Smooth muscle cell (in vitro differentiated cells): Measurements from ENCODE around the gene F3. TPM values are rescaled to one million over a fixed set of nuclear protein-coding genes. Genes with fewer than 3 reads are reported as not detected.
"Not testable (repeated sequence)": the region's sequence is repeated elsewhere in the genome, so short reads cannot be mapped to it uniquely, and the experiment has no call there.

Experiments
- DNase-seq: peaks from one replicate; lab custom pipeline; 2025; ENCODE audit not compliant: unreplicated experiment; lab: John Stamatoyannopoulos, UW
- H2AFZ ChIP-seq: fragments of 200-600 bp; sonication (generic); 2 replicates; pipeline ENCODE4 v1.6.0; 2016; ENCODE audit warnings: antibody characterized with exemption, low read depth, mild to moderate bottlenecking
- H3F3A ChIP-seq: fragments of 200-600 bp; sonication (generic); 2 replicates; pipeline ENCODE4 v1.6.0; 2017; ENCODE audit warnings: antibody characterized with exemption, low read depth
- H3K27ac ChIP-seq: fragments of 200-600 bp; sonication (generic); 2 replicates; pipeline ENCODE4 v1.5.1; 2016; ENCODE audit warnings: low read depth, mild to moderate bottlenecking
- H3K27me3 ChIP-seq: fragments of 200-600 bp; sonication (generic); 2 replicates; pipeline ENCODE4 v1.6.1; 2016; ENCODE audit warnings: low read depth, mild to moderate bottlenecking
- H3K36me3 ChIP-seq: fragments of 200-600 bp; sonication (generic); 2 replicates; pipeline ENCODE4 v1.5.1; 2016; ENCODE audit warnings: low read depth
- H3K4me1 ChIP-seq: fragments of 200-600 bp; sonication (generic); 2 replicates; pipeline ENCODE4 v1.5.1; 2016; ENCODE audit warnings: low read depth
- H3K4me2 ChIP-seq: fragments of 200-600 bp; sonication (generic); 2 replicates; pipeline ENCODE4 v1.6.0; 2016; ENCODE audit warnings: mild to moderate bottlenecking
- H3K4me3 ChIP-seq: fragments of 200-600 bp; sonication (generic); 2 replicates; pipeline ENCODE4 v1.5.1; 2016; ENCODE audit warnings: mild to moderate bottlenecking
- H3K79me2 ChIP-seq: fragments of 200-600 bp; sonication (generic); 2 replicates; pipeline ENCODE4 v1.6.0; 2016; ENCODE audit warnings: low read depth, mild to moderate bottlenecking
- H3K9ac ChIP-seq: fragments of 200-600 bp; sonication (generic); 2 replicates; pipeline ENCODE4 v1.6.0; 2016; ENCODE audit warnings: low read depth
- H3K9me3 ChIP-seq: fragments of 200-600 bp; sonication (generic); replicated peaks from 2 replicates; pipeline ENCODE4 v1.5.1; 2016; ENCODE audit warnings: low read depth
- H4K20me1 ChIP-seq: fragments of 200-600 bp; sonication (generic); 2 replicates; pipeline ENCODE4 v1.6.0; 2016; ENCODE audit warnings: low read depth
- WGBS: methylation state at CpG from one replicate; pipeline ENCODE4 v1.1.7; 2016; ENCODE audit warnings: low lambda C conversion rate; 5-methylcytosine and 5-hydroxymethylcytosine counted together
- polyA plus RNA-seq: library from polyadenylated mRNA; unstranded; fragments of >200 nt; fragmentation: Nextera tagmentation; extraction: Ambion mirVana; gene quantifications from 2 replicates; pipeline ENCODE4 v1.2.1, GENCODE V29; 2016
- total RNA-seq: library from RNA; depleted of rRNA; stranded (reverse); fragments of >200 nt; gene quantifications from 2 replicates; pipeline ENCODE4 v1.2.3, GENCODE V29; 2014
- TF ChIP-seq, protein P1 (sequence below): fragments of 200-600 bp; sonication (generic); IDR thresholded peaks from 2 replicates; pipeline ENCODE4 v1.5.1; 2017; ENCODE audit warnings: borderline replicate concordance, mild to moderate bottlenecking, antibody characterized with exemption; ENCODE audit not compliant: insufficient read depth, poor library complexity, severe bottlenecking

F3 gene
- total and polyA plus RNA-seq, 2 experiments from 2014 or later: 287 to 338 TPM

DNA sequence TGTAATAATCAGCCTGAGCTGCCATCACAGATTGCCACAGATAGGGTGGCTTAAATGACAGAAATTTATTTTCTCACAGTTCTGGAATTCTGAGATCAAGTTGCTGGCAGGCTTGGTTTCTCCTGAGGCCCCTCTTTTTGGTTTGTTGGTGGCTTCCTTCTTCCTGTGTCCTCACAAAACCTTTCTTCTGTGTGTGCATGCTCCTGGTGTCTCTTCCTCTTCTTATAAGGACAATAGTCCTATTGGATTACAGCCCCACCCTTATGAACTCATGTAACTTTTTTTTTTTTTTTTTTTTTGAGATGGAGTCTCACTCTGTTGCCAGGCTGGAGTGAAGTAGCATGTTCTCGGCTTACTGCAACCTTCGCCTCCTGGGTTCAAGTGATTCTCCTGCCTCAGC, 41.0 kb upstream of the F3 start:
- Histone ChIP-seq H2AFZ (no peak overlapping the region), H3K27me3 (no peaks in the 10 kb centered on the region), H4K20me1 (no peaks in the 10 kb centered on the region), H3K4me1 (peaks cover 17% of the 10 kb centered on the region), H3K4me2 (no peak overlapping the region), H3K27ac (no peak overlapping the region), H3K9ac (no peak overlapping the region), H3K79me2 (no peaks in the 10 kb centered on the region), H3K36me3 (no peaks in the 10 kb centered on the region), H3F3A (peaks cover 21% of the 10 kb centered on the region), H3K9me3 (no peaks in the 10 kb centered on the region), H3K4me3 (no peak overlapping the region)
- TF ChIP-seq, protein P1, sequence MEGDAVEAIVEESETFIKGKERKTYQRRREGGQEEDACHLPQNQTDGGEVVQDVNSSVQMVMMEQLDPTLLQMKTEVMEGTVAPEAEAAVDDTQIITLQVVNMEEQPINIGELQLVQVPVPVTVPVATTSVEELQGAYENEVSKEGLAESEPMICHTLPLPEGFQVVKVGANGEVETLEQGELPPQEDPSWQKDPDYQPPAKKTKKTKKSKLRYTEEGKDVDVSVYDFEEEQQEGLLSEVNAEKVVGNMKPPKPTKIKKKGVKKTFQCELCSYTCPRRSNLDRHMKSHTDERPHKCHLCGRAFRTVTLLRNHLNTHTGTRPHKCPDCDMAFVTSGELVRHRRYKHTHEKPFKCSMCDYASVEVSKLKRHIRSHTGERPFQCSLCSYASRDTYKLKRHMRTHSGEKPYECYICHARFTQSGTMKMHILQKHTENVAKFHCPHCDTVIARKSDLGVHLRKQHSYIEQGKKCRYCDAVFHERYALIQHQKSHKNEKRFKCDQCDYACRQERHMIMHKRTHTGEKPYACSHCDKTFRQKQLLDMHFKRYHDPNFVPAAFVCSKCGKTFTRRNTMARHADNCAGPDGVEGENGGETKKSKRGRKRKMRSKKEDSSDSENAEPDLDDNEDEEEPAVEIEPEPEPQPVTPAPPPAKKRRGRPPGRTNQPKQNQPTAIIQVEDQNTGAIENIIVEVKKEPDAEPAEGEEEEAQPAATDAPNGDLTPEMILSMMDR: no peak
- no peak for DNase-seq
- WGBS: 83% methylated on average over 2 of the region's 2 CpGs

DNA sequence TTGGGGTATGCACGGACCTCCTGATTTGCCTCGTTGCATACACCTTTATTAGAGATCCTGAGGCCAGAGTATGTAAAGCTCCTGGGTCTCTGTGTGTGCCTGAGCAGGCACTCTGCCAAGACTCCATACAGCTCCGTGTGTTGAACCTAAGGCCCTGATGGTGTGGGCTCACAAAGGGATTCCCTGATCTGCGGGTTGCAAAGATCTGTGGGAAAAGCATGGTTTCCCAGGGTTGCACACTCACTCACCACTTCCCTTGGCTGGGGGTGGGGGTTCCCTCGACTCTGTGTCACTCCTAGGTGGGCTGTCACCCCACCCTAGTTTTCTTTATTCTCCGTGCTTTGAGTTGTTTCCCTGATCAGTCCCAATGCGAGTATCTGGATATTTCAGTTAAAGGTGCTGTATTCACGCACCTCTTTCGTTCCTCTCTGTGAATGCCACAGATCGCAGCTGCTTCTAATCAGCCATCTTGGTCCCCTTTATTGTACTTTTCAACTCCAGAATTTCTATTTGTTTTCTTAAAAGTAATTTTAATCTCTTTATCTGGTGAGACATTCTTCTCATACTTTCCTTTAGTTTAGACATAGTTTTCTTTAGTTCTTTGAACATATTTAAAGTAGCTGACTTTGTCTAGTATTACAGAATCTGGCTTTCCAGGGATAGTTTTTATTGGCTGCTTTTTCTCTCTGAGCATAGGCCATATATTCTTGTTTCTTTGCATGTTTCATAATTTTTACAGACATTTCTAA, 39.0 kb upstream of the F3 start:
- no peaks in the 10 kb centered on the region for H3K9me3 ChIP-seq
- H3F3A ChIP-seq: peaks cover 21% of the 10 kb centered on the region
- H3K79me2 ChIP-seq: no peaks in the 10 kb centered on the region
- H3K4me1 ChIP-seq: peaks cover 17% of the 10 kb centered on the region
- no peak overlapping the region for H2AFZ ChIP-seq
- no peaks in the 10 kb centered on the region for H3K36me3 ChIP-seq
- WGBS: 48% methylated on average over 10 of the region's 10 CpGs
- peak overlapping the region; percentile 50 for H3K4me2 ChIP-seq
- H3K27ac ChIP-seq: peak overlapping the region; percentile 88
- TF ChIP-seq, protein P1: no peak
- no peak for DNase-seq
- H4K20me1 ChIP-seq: no peaks in the 10 kb centered on the region
- peak overlapping the region; percentile 36 for H3K9ac ChIP-seq
- H3K27me3 ChIP-seq: no peaks in the 10 kb centered on the region
- H3K4me3 ChIP-seq: no peak overlapping the region

DNA sequence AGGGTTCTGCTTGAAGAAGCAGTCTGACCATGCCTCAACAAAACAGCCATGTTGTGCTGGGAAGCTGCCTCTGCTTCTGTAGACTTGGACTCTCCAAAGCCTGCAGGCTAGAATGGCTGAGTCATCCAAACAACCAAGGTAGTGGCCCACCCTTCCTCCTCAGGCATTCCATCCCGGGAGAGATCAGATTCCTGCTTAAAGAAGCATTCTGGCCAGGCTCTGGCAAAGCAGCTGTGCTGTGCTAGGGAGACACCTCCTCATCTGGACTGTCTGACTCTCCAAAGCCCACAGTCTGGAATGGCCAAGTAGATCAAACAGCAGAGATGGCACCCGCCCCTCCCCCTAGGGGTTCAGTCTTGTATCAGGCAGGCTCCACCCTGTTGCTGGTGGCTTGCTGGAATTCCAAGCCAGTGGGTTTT, 38.3 kb upstream of the F3 start:
- H3K36me3 ChIP-seq: no peaks in the 10 kb centered on the region
- no peak overlapping the region for H3K4me3 ChIP-seq
- H2AFZ ChIP-seq: no peak overlapping the region
- H3F3A ChIP-seq: peaks cover 21% of the 10 kb centered on the region
- H3K9me3 ChIP-seq: no peaks in the 10 kb centered on the region
- WGBS: 44% methylated on average over 2 of the region's 2 CpGs
- H3K4me1 ChIP-seq: peaks cover 17% of the 10 kb centered on the region
- H3K79me2 ChIP-seq: no peaks in the 10 kb centered on the region
- H3K27ac ChIP-seq: peak overlapping the region; percentile 88
- H3K27me3 ChIP-seq: no peaks in the 10 kb centered on the region
- H4K20me1 ChIP-seq: no peaks in the 10 kb centered on the region
- H3K4me2 ChIP-seq: peak overlapping the region; percentile 50
- H3K9ac ChIP-seq: peak overlapping the region; percentile 36
- no peak for DNase-seq
- TF ChIP-seq, protein P1: no peak

DNA sequence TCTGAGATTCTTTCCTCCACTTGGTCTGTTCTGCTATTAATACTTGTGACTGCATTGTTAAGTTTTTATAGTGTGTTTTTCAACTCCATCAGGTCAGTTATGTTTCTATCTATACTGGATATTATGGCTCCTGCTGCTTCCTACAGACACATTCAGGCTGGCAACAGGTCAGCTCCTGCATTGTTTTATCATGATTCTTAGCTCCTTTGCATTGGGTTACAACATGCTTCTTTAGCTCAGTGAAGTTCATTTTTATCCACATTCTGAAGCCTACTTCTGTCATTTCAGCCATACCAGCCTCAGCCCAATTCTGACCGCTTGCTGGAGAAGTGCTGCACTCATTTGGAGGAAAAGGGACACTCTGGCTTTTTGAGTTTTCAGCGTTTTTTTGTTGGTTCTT, 37.3 kb upstream of the F3 start:
- H3K4me2 ChIP-seq: peak overlapping the region; percentile 38
- H3K9ac ChIP-seq: no peak overlapping the region

DNA sequence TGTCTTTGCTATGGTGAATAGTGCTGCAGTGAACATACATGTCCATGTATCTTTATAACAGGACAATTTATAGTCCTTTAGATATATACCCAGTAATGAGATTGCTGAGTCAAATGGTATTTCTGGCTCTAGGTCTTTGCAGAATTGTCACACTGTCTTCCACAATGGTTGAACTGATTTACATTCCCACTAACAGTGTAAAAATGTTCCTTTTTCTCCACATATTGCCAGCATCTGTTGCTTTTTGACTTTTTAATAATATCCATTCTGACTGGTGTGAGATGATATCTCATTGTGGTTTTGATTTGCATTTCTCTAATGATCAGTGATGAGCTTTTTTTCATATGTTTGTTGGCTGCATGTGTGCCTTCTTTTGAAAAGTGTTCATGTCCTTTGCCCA, 32.4 kb upstream of the F3 start:
- H3K4me2 ChIP-seq, H3K79me2 ChIP-seq, H4K20me1 ChIP-seq, H3K27me3 ChIP-seq, H3K9me3 ChIP-seq, H3K4me3 ChIP-seq, H2AFZ ChIP-seq, H3K36me3 ChIP-seq, H3F3A ChIP-seq, H3K9ac ChIP-seq, H3K4me1 ChIP-seq, H3K27ac ChIP-seq, DNase-seq: not testable (repeated sequence)

More for the DNA sequence above, 37.3 kb upstream of the F3 start:
- Histone ChIP-seq H3K79me2 (no peaks in the 10 kb centered on the region), H2AFZ (no peak overlapping the region), H3K27me3 (no peaks in the 10 kb centered on the region), H3F3A (peaks cover 21% of the 10 kb centered on the region), H4K20me1 (no peaks in the 10 kb centered on the region), H3K4me3 (no peak overlapping the region), H3K36me3 (no peaks in the 10 kb centered on the region), H3K9me3 (no peaks in the 10 kb centered on the region), H3K4me1 (peaks cover 17% of the 10 kb centered on the region), H3K27ac (peak overlapping the region; percentile 88)
- TF ChIP-seq, protein P1: no peak
- WGBS: 81% methylated on average over 2 of the region's 2 CpGs
- no peak for DNase-seq
